ENCODE measurements around the gene TTPAL. TPM values are rescaled to one million over a fixed set of nuclear protein-coding genes. Genes with fewer than 3 reads are reported as not detected.
A peak's percentile ranks its signal among the peaks of the same experiment; 100 is the strongest.

The TTPAL gene
- total and polyA plus RNA-seq, 9 of the 15 experiments (the other 6 are each of a cell fraction or from before 2014, with no cell fraction given): 1.1 to 7.0 (median 2.6) TPM

- H4K20me1 ChIP-seq (replicated peaks; ENCODE audit: control insufficient read depth, insufficient read depth, low read length): no peaks in the 10 kb centered on the region
- intact Hi-C loops (cut with micrococcal nuclease) (no loop called here), in situ Hi-C loops (cut with MboI) (no loop called here)
- H3K27ac ChIP-seq (ENCODE audit: extremely low read depth, low read depth, low read length): no peak overlapping the region
- TF ChIP-seq ZBTB26 (CRISPR knock-in tag; IDR thresholded peaks at IDR 0.05): no peak
- peak; percentile 37; the same call in 1 of the 2 replicates for TF ChIP-seq C11orf30 (IDR thresholded peaks at IDR 0.05; ENCODE audit: low read depth)
- peak; percentile 68 for TF ChIP-seq ZNF316 (IDR thresholded peaks at IDR 0.05)
- no peak for TF ChIP-seq USF1 (CRISPR knock-in tag; IDR thresholded peaks at IDR 0.05)
- 0 out of 2 replicates have a peak, but pooled peaks have one; percentile 23 for TF ChIP-seq MAFF (IDR thresholded peaks at IDR 0.05; ENCODE audit: low read length)
- TF ChIP-seq HMBOX1 (IDR thresholded peaks at IDR 0.05): no peak
- 0 out of 2 replicates have a peak, but pooled peaks have one; percentile 6 for TF ChIP-seq MAFG (tag; conservative IDR thresholded peaks at IDR 0.05)
- H3K9me3 ChIP-seq (replicated peaks; ENCODE audit: control insufficient read depth, insufficient read depth, low read depth, low read length): no peaks in the 10 kb centered on the region
- H3K9ac ChIP-seq (ENCODE audit: insufficient read depth in 1 of 2, low read depth in 2 of 2, low read length in 2 of 2): no peak overlapping the region
- ATAC-seq (no peak), DNase-seq (ENCODE audit: extremely low read depth in 1 of 4, low spot score in 3 of 4) (no peak), FAIRE-seq (no peak)
- no peaks in the 10 kb centered on the region for H3K4me1 ChIP-seq (replicated peaks in 1 of 2; ENCODE audit: control insufficient read depth in 2 of 2, insufficient read depth in 2 of 2, low read length in 2 of 2)
- H3K4me2 ChIP-seq (ENCODE audit: insufficient read depth, low read length): no peak overlapping the region
- H3K4me3 ChIP-seq: no peak overlapping the region
- H3K9me1 ChIP-seq (ENCODE audit: control insufficient read depth, insufficient read depth, low read length): peaks cover 3% of the 10 kb centered on the region
- ChIA-PET CTCF (ENCODE audit: low intra/inter-chr PET ratio) (no interaction called here), POLR2A (interaction anchor here (1.5 to 2.5 kb wide), 3 partner anchors 8 to 15 kb away, joined by 4 to 14 read pairs (median 8); no protein-coding TSS in a partner anchor)
- H2AFZ ChIP-seq (ENCODE audit: low read depth, low read length): no peak overlapping the region
- peaks cover 82% of the 10 kb centered on the region for H3K36me3 ChIP-seq (ENCODE audit: control insufficient read depth, insufficient read depth, low read length)
- H3K79me2 ChIP-seq (ENCODE audit: control insufficient read depth, insufficient read depth, low read length): no peaks in the 10 kb centered on the region
- 96% methylated on average over 1 of the region's 1 CpG for WGBS (ENCODE audit: insufficient coverage, low coverage, missing lambda C conversion rate)
- BruUV-seq (replicated peaks): no TSS peak
- H3K27me3 ChIP-seq (ENCODE audit: control insufficient read depth in 2 of 2, insufficient read depth in 2 of 2, low read length in 2 of 2): no peaks in the 10 kb centered on the region
Measured at GRCh38 chr20:44502968-44503367, 27.3 kb downstream of the TTPAL start.

Measured in K562 (cell line).